ENCODE measurements around the gene HRH4. TPM values are rescaled to one million over a fixed set of nuclear protein-coding genes. Genes with fewer than 3 reads are reported as not detected.

Gene HRH4
- total and polyA plus RNA-seq, 2 of the 13 experiments (the other 11 are each of a cell fraction or from before 2014, with no cell fraction given), result not detected

GRCh38 chr18:24502667-24503523, 42.5 kb downstream of the HRH4 start (continued):
- TF ChIP-seq NFAT5 (CRISPR knock-in tag; IDR thresholded peaks at IDR 0.05), result no peak
- no peak for TF ChIP-seq MLXIP (CRISPR knock-in tag; IDR thresholded peaks at IDR 0.05; ENCODE audit: borderline replicate concordance)
- TF ChIP-seq TBX3 (IDR thresholded peaks at IDR 0.05; ENCODE audit: borderline replicate concordance), result no peak
- TF ChIP-seq CCAR2 (optimal IDR thresholded peaks at IDR 0.05; ENCODE audit: low read depth, low read length), result no peak
- no peak for TF ChIP-seq THAP7 (CRISPR knock-in tag; IDR thresholded peaks at IDR 0.05)
- TF ChIP-seq ZNF777 (CRISPR knock-in tag; IDR thresholded peaks at IDR 0.05), result no peak
- no peak for TF ChIP-seq ZKSCAN1 (IDR thresholded peaks at IDR 0.05; ENCODE audit: low read length)
- TF ChIP-seq ZFAT (CRISPR knock-in tag; conservative IDR thresholded peaks at IDR 0.05), result no peak
- TF ChIP-seq RELA (CRISPR knock-in tag; IDR thresholded peaks at IDR 0.05), result no peak
- TF ChIP-seq AHDC1 (CRISPR knock-in tag; IDR thresholded peaks at IDR 0.05; ENCODE audit: borderline replicate concordance), result no peak
